ENCODE data around the gene SLC12A7. TPM values are rescaled to one million over a fixed set of nuclear protein-coding genes. Genes with fewer than 3 reads are reported as not detected.

SLC12A7 gene
- polyA plus RNA-seq, 3 donors from 2014 or later = 9.5 to 18.2 (median 9.7) TPM

DNA sequence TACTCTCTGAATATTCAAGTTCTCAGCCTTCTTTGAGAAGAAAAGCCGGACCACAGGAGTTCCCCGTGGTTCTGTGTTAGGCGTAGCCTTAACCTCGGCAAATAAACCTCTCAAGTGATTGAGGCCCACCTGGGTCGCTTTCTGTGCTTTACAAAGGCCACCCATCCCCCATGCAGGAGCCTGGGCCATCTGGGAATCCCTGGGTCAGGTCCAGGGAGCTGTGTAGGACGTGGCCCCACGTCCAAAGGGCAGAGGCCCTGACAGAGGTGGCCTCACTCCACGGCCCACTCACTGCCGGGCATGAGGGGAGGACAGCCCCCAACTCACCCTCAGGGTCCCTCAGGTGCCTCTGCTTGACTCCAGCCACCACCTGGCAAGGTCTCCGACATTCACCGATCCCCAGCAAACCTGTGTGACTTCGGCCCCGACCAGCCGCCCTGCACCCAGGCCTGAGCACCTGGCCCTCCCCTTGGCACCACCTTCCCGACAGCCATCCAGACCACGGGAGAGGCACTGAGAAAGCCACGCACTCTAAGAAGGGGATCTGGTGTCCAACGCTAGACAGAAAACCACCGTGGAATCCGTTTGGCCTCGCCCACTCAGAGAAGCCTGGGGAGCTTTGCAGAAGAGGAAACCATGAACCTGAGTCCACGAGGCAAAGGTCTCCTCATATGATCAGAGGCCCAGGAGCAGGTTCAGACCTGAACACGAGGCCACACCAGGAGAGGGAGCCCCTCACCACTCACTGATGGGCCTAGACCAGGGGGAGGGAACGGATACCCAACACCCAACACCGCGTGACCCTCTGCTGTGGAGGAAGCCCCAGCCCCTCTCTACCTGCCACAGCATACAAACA, 4.5 kb downstream of the SLC12A7 start:
- no peaks in the 10 kb centered on the region for H3K9me3 Mint-ChIP-seq
- peaks cover 12 to 28% (median 19%) of the 10 kb centered on the region in 3 donors for H3K27me3 Mint-ChIP-seq (ENCODE audit: low read depth in 3 of 3)
- H3K27ac Mint-ChIP-seq = peak overlapping the region in 5 of 6 donors; percentile 81 to 99 (median 91)
- DNase-seq = peak in 1 of 3 donors; percentile 23
- H3K36me3 Mint-ChIP-seq = no peaks in the 10 kb centered on the region
- peaks cover 28 to 79% of the 10 kb centered on the region in 2 donors for H3K4me1 Mint-ChIP-seq
- H3K4me3 Mint-ChIP-seq = peak overlapping the region in 4 of 5 donors; percentile 51 to 80 (median 68)

DNA sequence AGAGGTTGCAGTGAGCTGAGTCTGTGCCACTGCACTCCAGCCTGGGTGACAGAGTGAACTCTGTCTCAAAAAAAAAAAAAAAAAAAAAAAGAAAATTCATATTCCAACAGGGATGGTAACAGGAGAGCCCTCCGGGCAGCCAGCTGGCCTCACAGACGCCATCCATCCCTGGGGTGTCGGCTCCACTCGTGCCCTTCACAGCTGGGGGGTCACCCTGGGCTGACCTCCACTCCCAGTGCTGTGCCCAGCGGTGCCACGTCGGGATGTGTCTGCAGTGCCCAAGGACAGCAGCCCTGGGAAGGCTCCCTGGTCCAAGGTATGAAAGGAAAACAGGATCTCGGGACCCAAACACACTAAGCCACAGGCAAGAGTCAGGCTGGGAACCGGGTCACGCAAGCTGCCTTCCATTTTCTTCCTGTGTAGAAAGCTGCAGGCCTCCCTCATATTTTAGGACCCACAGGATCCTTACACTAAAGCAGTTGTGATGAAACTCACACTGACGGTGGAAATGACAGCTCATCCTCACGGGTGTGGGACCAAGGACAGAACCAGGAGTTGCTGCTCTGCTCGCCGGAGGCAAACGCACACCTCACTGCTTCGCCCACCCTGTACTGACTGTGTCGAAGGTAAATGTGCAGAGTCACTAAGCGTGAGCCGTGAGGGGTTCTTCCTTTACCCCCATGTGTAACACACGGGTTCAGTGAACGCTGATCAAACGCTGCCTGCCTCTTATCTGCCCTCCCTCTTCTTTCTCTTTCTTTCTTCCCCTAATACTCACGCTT, 5.3 kb downstream of the SLC12A7 start:
- Mint-ChIP-seq H3K27me3 (ENCODE audit: low read depth in 3 of 3) (peaks cover 12 to 31% (median 24%) of the 10 kb centered on the region in 3 donors), H3K4me1 (peaks cover 35 to 87% of the 10 kb centered on the region in 2 donors), H3K27ac (peak overlapping the region in 5 of 6 donors; percentile 83 to 99 (median 90)), H3K36me3 (no peaks in the 10 kb centered on the region), H3K9me3 (no peaks in the 10 kb centered on the region), H3K4me3 (peak overlapping the region in 4 of 5 donors; percentile 51 to 85 (median 80))
- DNase-seq = peak in 1 of 3 donors; percentile 24

DNA sequence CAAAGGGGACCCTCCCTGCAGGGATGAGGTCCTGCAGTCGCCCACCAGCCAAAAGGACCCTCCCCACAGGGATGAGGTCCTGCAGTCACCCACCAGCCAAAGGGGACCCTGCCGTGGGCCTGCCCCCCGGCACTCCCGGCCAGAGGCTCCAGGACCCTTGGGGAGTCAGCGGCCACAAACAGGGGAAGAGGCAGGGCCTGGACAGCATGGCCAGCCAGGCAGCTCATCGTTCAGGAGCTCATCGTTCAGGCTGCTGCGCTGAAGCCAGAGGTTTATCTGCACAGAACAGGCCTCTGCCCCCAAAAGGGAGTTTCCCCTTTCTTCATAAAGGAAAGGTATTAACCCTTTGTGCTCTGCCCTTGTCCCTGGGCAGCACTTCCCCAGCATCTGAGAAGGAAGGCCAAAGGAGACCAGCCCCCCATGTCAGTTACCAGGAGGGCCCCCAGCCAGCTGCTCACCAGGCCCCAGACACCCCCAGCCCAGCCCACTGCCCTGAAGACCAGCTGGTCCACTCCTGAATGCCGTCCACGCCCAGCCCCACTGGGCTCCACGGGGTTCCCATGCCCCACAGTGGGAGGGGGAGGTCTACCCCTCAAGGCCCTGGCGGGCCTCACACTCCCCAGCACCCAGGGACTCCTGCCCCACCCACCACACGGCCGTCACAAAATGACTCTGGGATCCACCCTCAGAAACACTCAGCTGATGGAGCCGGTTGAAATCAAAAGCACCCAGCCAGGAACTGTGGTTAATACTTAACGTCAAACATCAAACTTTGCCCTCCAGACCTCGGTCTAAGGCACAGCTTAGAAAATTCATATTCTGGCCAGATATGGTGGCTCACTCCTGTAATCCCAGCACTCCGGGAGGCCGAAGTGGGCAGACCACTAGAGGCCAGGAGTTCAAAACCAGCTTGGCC, 6.3 kb downstream of the SLC12A7 start:
- peak overlapping the region in 4 of 5 donors; percentile 80 to 89 (median 83) for H3K4me3 Mint-ChIP-seq
- peaks cover 33 to 89% of the 10 kb centered on the region in 2 donors for H3K4me1 Mint-ChIP-seq
- H3K27ac Mint-ChIP-seq = peak overlapping the region in 5 of 6 donors; percentile 89 to 99 (median 91)
- peak; percentile 74 to 85 (median 85) for DNase-seq
- peaks cover 12 to 27% (median 22%) of the 10 kb centered on the region in 3 donors for H3K27me3 Mint-ChIP-seq (ENCODE audit: low read depth in 3 of 3)
- H3K9me3 Mint-ChIP-seq = no peaks in the 10 kb centered on the region
- H3K36me3 Mint-ChIP-seq = no peaks in the 10 kb centered on the region

DNA sequence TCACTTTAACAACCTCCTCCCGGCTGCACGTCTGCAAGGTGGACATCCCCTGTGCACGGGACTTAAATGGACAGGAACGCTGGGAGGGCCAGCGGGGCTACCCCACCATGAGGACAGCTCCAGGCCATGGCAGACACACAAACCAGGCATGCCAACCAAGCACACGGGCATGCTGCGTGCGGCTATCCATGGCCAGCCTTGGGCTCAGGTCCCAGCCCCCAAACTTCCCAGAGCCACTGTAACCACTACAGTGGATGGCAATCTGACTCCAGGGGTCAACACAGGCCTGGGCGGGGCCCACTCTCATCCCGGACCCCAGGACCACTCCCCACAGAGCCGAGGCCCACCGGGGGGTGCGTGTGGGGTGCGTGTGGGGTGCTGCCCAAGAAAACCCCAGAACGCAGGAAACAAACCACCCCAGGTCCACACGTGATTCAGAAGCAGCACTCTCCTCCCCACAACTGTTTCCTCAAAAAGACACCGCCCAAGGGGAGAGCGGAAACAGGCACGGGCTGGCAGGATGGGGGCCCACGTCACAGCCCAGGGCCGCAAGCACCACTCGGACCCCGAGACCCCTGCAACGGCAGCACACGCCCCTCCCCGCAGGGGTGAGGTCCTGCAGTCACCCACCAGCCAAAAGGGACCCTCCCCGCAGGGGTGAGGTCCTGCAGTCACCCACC, 7.4 kb downstream of the SLC12A7 start:
- Mint-ChIP-seq H3K36me3 (no peaks in the 10 kb centered on the region), H3K27me3 (ENCODE audit: low read depth in 3 of 3) (peaks cover 12 to 24% (median 22%) of the 10 kb centered on the region in 3 donors), H3K9me3 (no peaks in the 10 kb centered on the region), H3K4me1 (peaks cover 30 to 84% of the 10 kb centered on the region in 2 donors), H3K27ac (peak overlapping the region in 5 of 6 donors; percentile 85 to 99 (median 90)), H3K4me3 (peak overlapping the region in 4 of 5 donors; percentile 81 to 89 (median 84))
- peak; percentile 70 to 83 (median 81) for DNase-seq

DNA sequence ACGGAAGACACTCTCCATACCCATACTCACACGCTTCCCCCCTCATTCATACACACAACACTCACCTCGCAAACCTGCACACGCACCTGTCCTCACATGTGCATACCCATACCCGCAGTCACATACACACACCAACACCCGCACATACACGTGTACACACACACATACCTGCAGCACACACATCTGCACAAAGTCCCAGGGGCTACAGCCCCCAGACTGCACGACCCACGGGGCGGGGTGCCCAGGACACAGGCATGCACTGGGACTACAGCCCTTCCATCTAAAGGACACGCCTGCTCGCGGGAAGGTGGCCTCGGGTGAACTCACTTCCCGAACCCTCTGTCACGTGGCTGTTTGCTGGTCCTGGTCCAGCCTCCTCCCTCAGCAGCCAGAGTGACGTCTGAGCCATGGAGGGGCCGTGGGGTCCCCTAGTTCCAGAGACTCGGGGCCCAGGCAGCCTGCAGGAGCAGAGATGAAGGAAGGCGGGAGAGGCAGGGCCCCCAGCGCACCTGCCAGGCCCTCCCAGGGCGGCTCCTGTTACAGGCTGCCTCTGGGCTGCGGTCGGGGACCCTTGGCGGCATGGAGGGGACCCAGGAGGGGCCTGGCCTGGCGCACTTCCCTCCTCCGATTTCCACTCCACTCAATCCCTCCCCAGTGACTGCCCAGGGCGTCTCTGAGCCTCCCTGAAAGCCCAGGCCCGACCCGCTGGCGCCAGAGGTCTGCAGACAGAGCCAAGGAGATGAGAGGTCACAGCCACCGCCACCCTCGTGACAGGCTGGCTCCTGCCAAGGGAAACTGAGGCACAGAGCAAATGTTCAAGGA, 8.1 kb downstream of the SLC12A7 start:
- peak in 1 of 3 donors; percentile 37 for DNase-seq
- H3K9me3 Mint-ChIP-seq = no peaks in the 10 kb centered on the region

DNA sequence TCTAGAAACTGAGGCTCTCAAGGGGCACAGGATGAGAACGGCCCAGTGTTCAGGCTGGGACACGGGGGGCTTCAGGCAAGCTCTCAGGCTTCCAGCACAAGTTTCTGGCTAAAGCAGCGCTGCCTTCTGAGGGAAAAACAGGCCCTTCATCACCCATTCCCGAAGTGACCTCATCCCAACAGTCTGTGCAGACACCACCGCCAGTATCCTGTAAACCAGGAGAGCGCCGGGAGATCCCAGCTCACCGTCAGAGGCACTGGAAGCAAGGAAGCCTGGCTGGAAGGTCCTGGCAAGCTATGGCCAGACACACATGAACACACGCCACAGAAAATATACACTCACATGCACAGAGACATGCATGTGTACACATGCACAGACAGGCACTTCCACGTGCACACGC, 8.8 kb downstream of the SLC12A7 start:
- H3K4me1 Mint-ChIP-seq = peaks cover 30 to 72% of the 10 kb centered on the region in 2 donors
- H3K36me3 Mint-ChIP-seq = no peaks in the 10 kb centered on the region
- no peak for DNase-seq
- H3K9me3 Mint-ChIP-seq = no peaks in the 10 kb centered on the region
- H3K4me3 Mint-ChIP-seq = peak overlapping the region in 4 of 5 donors; percentile 72 to 85 (median 79)
- peak overlapping the region; percentile 25 to 99 (median 88) for H3K27ac Mint-ChIP-seq
- H3K27me3 Mint-ChIP-seq (ENCODE audit: low read depth in 3 of 3) = peaks cover 10 to 23% (median 20%) of the 10 kb centered on the region in 3 donors

More for the DNA sequence above, 8.1 kb downstream of the SLC12A7 start:
- H3K4me3 Mint-ChIP-seq = peak overlapping the region in 4 of 5 donors; percentile 81 to 89 (median 84)
- H3K4me1 Mint-ChIP-seq = peaks cover 30 to 78% of the 10 kb centered on the region in 2 donors
- no peaks in the 10 kb centered on the region for H3K36me3 Mint-ChIP-seq
- H3K27me3 Mint-ChIP-seq (ENCODE audit: low read depth in 3 of 3) = peaks cover 12 to 24% (median 22%) of the 10 kb centered on the region in 3 donors
- peak overlapping the region; percentile 25 to 99 (median 90) for H3K27ac Mint-ChIP-seq

DNA sequence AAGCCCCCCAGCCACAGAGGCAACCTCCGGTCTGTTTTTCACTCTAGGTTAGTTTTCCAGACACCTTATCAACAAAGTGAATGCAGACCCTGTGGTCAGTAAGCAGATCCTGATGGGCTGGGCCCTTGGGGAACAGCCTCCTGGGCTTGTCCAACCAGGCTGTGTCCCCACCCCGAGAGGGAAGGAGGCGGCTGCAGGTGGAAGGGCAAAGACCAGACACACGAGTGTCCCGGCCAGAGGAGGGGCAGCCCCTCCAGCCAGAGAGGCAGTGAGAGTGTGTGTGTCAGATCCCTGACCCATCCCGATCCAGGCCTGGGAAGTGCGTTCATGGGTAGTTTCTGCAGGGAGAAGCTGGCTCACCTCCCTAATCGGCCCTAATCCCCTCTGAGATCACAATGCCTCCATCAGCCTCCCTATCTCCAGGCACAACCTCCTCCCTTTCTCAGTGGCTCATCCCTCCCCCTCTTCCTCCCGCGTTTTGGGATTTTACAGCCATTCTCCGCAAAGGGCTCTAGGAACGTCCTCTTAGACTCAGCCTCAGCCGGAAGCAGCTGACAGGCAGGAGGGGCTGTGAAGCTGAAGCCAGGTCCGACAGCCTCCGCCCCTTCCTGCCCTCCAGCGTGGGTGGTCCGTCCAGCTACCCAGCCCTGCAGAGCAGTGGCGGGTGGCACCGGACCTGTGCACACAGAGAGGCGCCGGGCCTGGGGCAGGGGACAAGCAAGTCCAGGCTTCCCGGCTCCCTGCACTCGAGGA, 9.7 kb downstream of the SLC12A7 start:
- H3K4me1 Mint-ChIP-seq = peaks cover 30 to 69% of the 10 kb centered on the region in 2 donors
- peak overlapping the region; percentile 70 to 99 (median 78) for H3K27ac Mint-ChIP-seq
- no peaks in the 10 kb centered on the region for H3K9me3 Mint-ChIP-seq
- peak overlapping the region; percentile 74 to 94 (median 79) for H3K4me3 Mint-ChIP-seq
- no peaks in the 10 kb centered on the region for H3K36me3 Mint-ChIP-seq
- peak; percentile 47 to 61 (median 57) for DNase-seq
- H3K27me3 Mint-ChIP-seq (ENCODE audit: low read depth in 3 of 3) = peaks cover 6 to 26% (median 20%) of the 10 kb centered on the region in 3 donors

DNA sequence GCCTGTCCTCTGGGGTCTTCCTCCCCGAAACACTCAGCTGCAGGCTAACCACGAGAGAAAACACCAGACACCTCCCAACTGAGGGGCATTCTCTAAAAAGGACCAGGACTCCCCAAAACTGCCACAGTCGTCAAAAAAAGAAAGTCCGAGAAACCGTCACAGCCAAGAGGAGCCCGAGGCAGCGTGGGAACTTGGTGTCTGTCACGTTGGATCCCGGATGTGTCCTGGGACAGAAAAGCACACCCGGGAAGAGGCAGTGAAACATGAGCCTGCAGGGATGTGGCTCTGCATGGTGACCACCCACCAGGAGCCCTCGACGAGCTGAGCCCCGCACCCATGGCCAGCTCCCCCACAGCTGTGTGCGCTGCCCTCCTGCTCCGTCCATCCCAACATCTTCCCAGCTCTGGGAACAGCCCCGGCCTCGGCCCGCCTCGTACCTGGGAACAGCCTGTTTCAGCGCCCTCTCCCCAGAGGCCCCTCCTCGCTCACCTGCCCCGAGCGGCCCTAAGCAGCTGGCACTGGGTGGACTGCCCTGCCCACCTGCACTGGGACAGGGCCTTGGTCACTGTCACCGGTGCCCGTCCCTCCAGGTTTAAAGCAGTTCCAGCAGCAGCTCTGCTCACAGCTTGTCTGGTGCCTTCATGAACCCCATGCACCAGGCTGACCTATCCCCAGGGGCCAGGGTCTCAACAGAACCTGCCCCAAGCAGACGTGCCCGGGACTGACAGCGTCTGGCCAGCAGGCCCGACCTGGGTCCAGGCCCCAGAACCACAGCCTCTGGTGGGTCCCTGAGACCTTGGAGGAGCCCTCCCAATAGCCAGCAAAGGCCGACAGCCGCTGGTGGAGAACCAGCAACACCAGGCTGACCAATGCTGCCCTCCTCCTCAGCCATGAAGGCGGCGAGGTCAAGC, 10.9 kb downstream of the SLC12A7 start:
- no peaks in the 10 kb centered on the region for H3K36me3 Mint-ChIP-seq
- H3K4me1 Mint-ChIP-seq = peaks cover 28 to 63% of the 10 kb centered on the region in 2 donors
- DNase-seq = no peak
- peak overlapping the region in 3 of 6 donors; percentile 27 to 39 (median 35) for H3K27ac Mint-ChIP-seq
- peak overlapping the region in 2 of 5 donors; percentile 30 to 36 for H3K4me3 Mint-ChIP-seq
- peaks cover 6 to 26% (median 13%) of the 10 kb centered on the region in 3 donors for H3K27me3 Mint-ChIP-seq (ENCODE audit: low read depth in 3 of 3)
- no peaks in the 10 kb centered on the region for H3K9me3 Mint-ChIP-seq

DNA sequence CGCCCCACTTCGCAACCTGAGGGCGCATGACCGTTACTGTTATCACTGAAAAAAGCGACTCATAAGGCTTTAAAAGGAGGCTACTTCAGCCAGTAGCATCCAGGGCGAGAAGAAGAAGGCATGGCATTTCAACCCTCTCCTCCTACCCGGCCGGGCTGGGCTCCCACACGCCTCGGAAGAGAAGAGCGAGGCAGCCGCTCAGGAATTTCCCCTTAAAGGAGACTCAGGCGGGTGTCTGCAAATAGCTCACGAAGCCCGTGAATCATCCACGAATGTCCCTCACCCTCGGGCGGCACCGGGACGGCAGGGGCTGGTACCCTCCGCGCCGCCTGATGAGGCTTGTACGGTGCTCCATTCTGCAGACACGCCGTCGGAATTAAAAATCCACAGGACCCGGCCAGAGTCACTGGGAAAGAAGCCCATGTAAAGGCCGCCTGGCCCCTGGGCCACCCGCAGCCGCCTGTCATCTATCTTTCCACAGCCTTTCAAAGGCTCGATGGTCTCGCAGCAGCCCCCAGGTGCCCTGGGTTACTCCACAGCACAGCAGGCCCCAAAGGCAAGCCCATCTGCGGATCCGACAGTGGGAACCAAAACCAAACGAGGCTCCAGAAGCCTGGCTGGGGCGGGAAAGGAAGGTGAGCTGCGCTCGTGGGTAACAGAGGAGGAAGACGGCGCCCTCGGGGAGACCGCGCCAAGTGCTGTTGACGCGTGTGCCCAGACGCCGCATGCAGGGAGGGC, 11.8 kb downstream of the SLC12A7 start:
- Mint-ChIP-seq H3K36me3 (no peaks in the 10 kb centered on the region), H3K4me1 (peaks cover 24 to 57% of the 10 kb centered on the region in 2 donors), H3K9me3 (no peaks in the 10 kb centered on the region), H3K4me3 (peak overlapping the region in 2 of 5 donors; percentile 30 to 36), H3K27me3 (ENCODE audit: low read depth in 3 of 3) (peaks cover 6 to 24% (median 14%) of the 10 kb centered on the region in 3 donors), H3K27ac (peak overlapping the region in 2 of 6 donors; percentile 27 to 39)
- no peak for DNase-seq

Measured in immature natural killer cell (primary cell).